H9 (cell line): ENCODE results near the gene KRTAP5-11. TPM values are rescaled to one million over a fixed set of nuclear protein-coding genes. Genes with fewer than 3 reads are reported as not detected.

Experiments
- DNase-seq: peaks from one replicate; pipeline ENCODE4 v3.0.0-alpha.2; 2017
- H2AFZ ChIP-seq: one replicate; pipeline ENCODE4 v1.6.1; 2013; ENCODE audit warnings: mild to moderate bottlenecking, low read length, control low read depth, moderate library complexity
- H2AK5ac ChIP-seq: 2 replicates; pipeline ENCODE4 v1.6.1; 2013; ENCODE audit warnings: low read length, control low read depth, mixed read lengths; ENCODE audit not compliant: insufficient read length
- H2BK120ac ChIP-seq: one replicate; pipeline ENCODE4 v1.6.1; 2013; ENCODE audit warnings: low read depth, mild to moderate bottlenecking, low read length, control low read depth, inconsistent platforms; ENCODE audit not compliant: poor library complexity, severe bottlenecking
- H2BK12ac ChIP-seq: 2 replicates; pipeline ENCODE4 v1.6.1; 2013; ENCODE audit warnings: low read length, control low read depth, mixed read lengths, low read depth; ENCODE audit not compliant: insufficient read length
- H2BK15ac ChIP-seq: 2 replicates; pipeline ENCODE4 v1.6.1; 2013; ENCODE audit warnings: low read depth, low read length, control low read depth
- H2BK20ac ChIP-seq: one replicate; pipeline ENCODE4 v1.6.1; 2013; ENCODE audit warnings: low read depth, mild to moderate bottlenecking, low read length, control low read depth, inconsistent platforms; ENCODE audit not compliant: poor library complexity, severe bottlenecking
- H2BK5ac ChIP-seq: 2 replicates; pipeline ENCODE4 v1.6.1; 2013; ENCODE audit warnings: low read length, control low read depth, mixed read lengths; ENCODE audit not compliant: insufficient read length
- H3K14ac ChIP-seq: 2 replicates; pipeline ENCODE4 v1.6.1; 2013; ENCODE audit warnings: low read length, control low read depth; ENCODE audit not compliant: insufficient read depth
- H3K18ac ChIP-seq: 2 replicates; pipeline ENCODE4 v1.6.1; 2013; ENCODE audit warnings: low read depth, mild to moderate bottlenecking, mixed read lengths, low read length, control low read depth; ENCODE audit not compliant: insufficient read length
- H3K23ac ChIP-seq: 2 replicates; pipeline ENCODE4 v1.6.1; 2013; ENCODE audit warnings: low read length, control low read depth, mixed read lengths, low read depth; ENCODE audit not compliant: insufficient read length
- H3K23me2 ChIP-seq: 2 replicates; pipeline ENCODE4 v1.6.1; 2013; ENCODE audit warnings: low read depth, mild to moderate bottlenecking, mixed read lengths, low read length, control low read depth; ENCODE audit not compliant: insufficient read length, poor library complexity, severe bottlenecking
- H3K27ac ChIP-seq: 2 replicates; pipeline ENCODE4 v1.5.1; 2013; ENCODE audit warnings: low read length, control low read depth, mixed read lengths, low read depth; ENCODE audit not compliant: insufficient read length
- H3K27me3 ChIP-seq: 2 replicates; pipeline ENCODE4 v1.6.1; 2013; ENCODE audit warnings: low read length, control low read depth, inconsistent platforms; ENCODE audit not compliant: insufficient read depth
- H3K4ac ChIP-seq: 2 replicates; pipeline ENCODE4 v1.6.1; 2013; ENCODE audit warnings: low read depth, mild to moderate bottlenecking, control low read depth, inconsistent platforms, low read length, moderate library complexity
- H3K4me1 ChIP-seq: 2 replicates; pipeline ENCODE4 v1.6.1; 2013; ENCODE audit warnings: low read length, control low read depth, inconsistent platforms; ENCODE audit not compliant: insufficient read depth
- H3K4me2 ChIP-seq: 2 replicates; pipeline ENCODE4 v1.6.1; 2013; ENCODE audit warnings: low read length, control low read depth, mixed read lengths; ENCODE audit not compliant: insufficient read length, insufficient read depth
- H3K56ac ChIP-seq: 2 replicates; pipeline ENCODE4 v1.6.1; 2013; ENCODE audit warnings: low read depth, mild to moderate bottlenecking, mixed read lengths, low read length, control low read depth; ENCODE audit not compliant: insufficient read length
- H3K79me1 ChIP-seq: 2 replicates; pipeline ENCODE4 v1.6.1; 2013; ENCODE audit warnings: low read depth, mild to moderate bottlenecking, moderate library complexity, low read length, control low read depth, inconsistent platforms; ENCODE audit not compliant: insufficient read depth, poor library complexity, severe bottlenecking
- H3K79me2 ChIP-seq: 2 replicates; pipeline ENCODE4 v1.6.1; 2013; ENCODE audit warnings: low read length, control low read depth, inconsistent platforms; ENCODE audit not compliant: insufficient read depth
- H3K9ac ChIP-seq: 2 replicates; pipeline ENCODE4 v1.6.1; 2013; ENCODE audit warnings: low read length, control low read depth, mixed read lengths; ENCODE audit not compliant: insufficient read length; ENCODE audit errors: extremely low read depth
- H3K9me3 ChIP-seq: one replicate; pipeline ENCODE4 v1.6.1; 2013; ENCODE audit warnings: low read depth, low read length, inconsistent platforms; ENCODE audit not compliant: control insufficient read depth
- H3T11ph ChIP-seq: one replicate; pipeline ENCODE4 v1.6.1; 2013; ENCODE audit warnings: mild to moderate bottlenecking, low read length, control low read depth, inconsistent platforms
- H4K20me1 ChIP-seq: one replicate; pipeline ENCODE4 v1.6.1; 2013; ENCODE audit not compliant: control insufficient read depth, insufficient read length, insufficient read depth
- H4K5ac ChIP-seq: 2 replicates; pipeline ENCODE4 v1.6.1; 2013; ENCODE audit warnings: low read depth, mild to moderate bottlenecking, mixed read lengths, low read length, control low read depth; ENCODE audit not compliant: insufficient read length
- H4K8ac ChIP-seq: replicated peaks from 2 replicates; pipeline ENCODE4 v1.6.1; 2013; ENCODE audit warnings: low read length, control low read depth, mixed read lengths, low read depth; ENCODE audit not compliant: insufficient read length
- H4K91ac ChIP-seq: 2 replicates; pipeline ENCODE4 v1.6.1; 2013; ENCODE audit warnings: low read depth, mild to moderate bottlenecking, moderate library complexity, mixed read lengths, low read length, control low read depth; ENCODE audit not compliant: insufficient read length
- H3K27ac Mint-ChIP-seq, 3 experiments: 2 replicates in 2 of 3; 3 replicates in 1 of 3; pipeline ENCODE4 v1.8.0; 2020 to 2021; ENCODE audit warnings: mixed read lengths in 3 of 3, mild to moderate bottlenecking in 1 of 3, moderate library complexity in 1 of 3
- H3K27me3 Mint-ChIP-seq: 2 replicates; pipeline ENCODE4 v1.8.0; 2021; ENCODE audit warnings: low read depth, mild to moderate bottlenecking, moderate library complexity, mixed read lengths
- H3K36me3 Mint-ChIP-seq, 3 experiments: 2 replicates in 2 of 3; 3 replicates in 1 of 3; pipeline ENCODE4 v1.8.0; 2020 to 2021; ENCODE audit warnings: low read depth in 3 of 3, mixed read lengths in 3 of 3; ENCODE audit not compliant: insufficient read depth in 1 of 3
- H3K4me1 Mint-ChIP-seq, 2 experiments: 2 replicates each; pipeline ENCODE4 v1.8.0; 2020; ENCODE audit warnings: mixed read lengths in 2 of 2
- H3K4me3 Mint-ChIP-seq, 2 experiments: 2 replicates in 1 of 2; 3 replicates in 1 of 2; pipeline ENCODE4 v1.8.0; 2020 to 2021; ENCODE audit warnings: mild to moderate bottlenecking in 2 of 2, mixed read lengths in 2 of 2, moderate library complexity in 1 of 2
- H3K9me3 Mint-ChIP-seq, 2 experiments: 2 replicates in 1 of 2; 3 replicates in 1 of 2; pipeline ENCODE4 v1.8.0; 2020; ENCODE audit warnings: mild to moderate bottlenecking in 2 of 2, mixed read lengths in 2 of 2, moderate library complexity in 1 of 2
- WGBS: extraction: QIAGEN DNeasy Blood & Tissue Kit; methylation state at CpG from one replicate; pipeline ENCODE4 v1.1.7; 2013; ENCODE audit warnings: missing lambda C conversion rate, low lambda C conversion rate, mixed read lengths; ENCODE audit not compliant: insufficient read length; ENCODE audit errors: extremely low coverage; 5-methylcytosine and 5-hydroxymethylcytosine counted together
- total RNA-seq: library from RNA; stranded (reverse); gene quantifications from 2 replicates; pipeline ENCODE4 v1.2.1, GENCODE V29; 2021
- TF ChIP-seq, protein P1 (sequence below): fragments of 200-600 bp; sonication (generic); conservative IDR thresholded peaks from 3 replicates; pipeline ENCODE4 v1.8.0; 2021; ENCODE audit warnings: antibody characterized with exemption, mild to moderate bottlenecking

The KRTAP5-11 gene
- total RNA-seq, 1 experiment from 2014 or later = not detected

DNA sequence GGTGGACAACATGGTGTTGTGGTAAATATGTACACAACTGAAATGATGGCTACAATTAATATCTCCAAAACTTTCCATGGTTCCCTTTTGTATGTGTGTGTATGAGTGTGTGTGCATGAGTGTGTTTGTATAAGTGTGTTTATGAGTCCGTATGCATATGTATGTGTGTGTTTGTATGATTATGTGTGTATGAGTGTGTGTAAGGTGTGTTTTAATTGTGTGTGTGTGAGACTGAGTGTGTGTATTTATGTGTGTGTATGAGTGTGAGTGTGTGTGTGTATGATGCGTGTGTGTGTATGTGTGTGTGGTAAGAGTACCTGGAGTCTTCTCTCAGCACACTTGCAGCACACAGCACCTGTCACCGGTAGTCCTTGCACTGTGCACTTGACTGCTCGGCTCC, 26.7 kb downstream of the KRTAP5-11 start:
- Histone ChIP-seq H4K8ac (no peak overlapping the region), H3T11ph (no peak overlapping the region), H3K4ac (no peak overlapping the region), H3K27ac (no peak overlapping the region), H4K20me1 (no peaks in the 10 kb centered on the region), H2BK20ac (no peak overlapping the region), H3K56ac (no peak overlapping the region), H3K23ac (no peak overlapping the region), H2BK15ac (no peak overlapping the region), H3K79me2 (no peaks in the 10 kb centered on the region), H2BK12ac (no peak overlapping the region), H4K5ac (no peak overlapping the region), H3K79me1 (no peaks in the 10 kb centered on the region), H3K18ac (no peak overlapping the region), H2AFZ (no peak overlapping the region), H3K9me3 (no peaks in the 10 kb centered on the region), H3K4me1 (no peaks in the 10 kb centered on the region), H3K23me2 (no peaks in the 10 kb centered on the region), H3K27me3 (no peaks in the 10 kb centered on the region), H3K9ac (no peak overlapping the region), H2BK5ac (no peak overlapping the region), H3K14ac (no peak overlapping the region), H2BK120ac (no peak overlapping the region), H3K4me2 (no peak overlapping the region), H2AK5ac (no peak overlapping the region), H4K91ac (no peak overlapping the region)
- TF ChIP-seq, protein P1, sequence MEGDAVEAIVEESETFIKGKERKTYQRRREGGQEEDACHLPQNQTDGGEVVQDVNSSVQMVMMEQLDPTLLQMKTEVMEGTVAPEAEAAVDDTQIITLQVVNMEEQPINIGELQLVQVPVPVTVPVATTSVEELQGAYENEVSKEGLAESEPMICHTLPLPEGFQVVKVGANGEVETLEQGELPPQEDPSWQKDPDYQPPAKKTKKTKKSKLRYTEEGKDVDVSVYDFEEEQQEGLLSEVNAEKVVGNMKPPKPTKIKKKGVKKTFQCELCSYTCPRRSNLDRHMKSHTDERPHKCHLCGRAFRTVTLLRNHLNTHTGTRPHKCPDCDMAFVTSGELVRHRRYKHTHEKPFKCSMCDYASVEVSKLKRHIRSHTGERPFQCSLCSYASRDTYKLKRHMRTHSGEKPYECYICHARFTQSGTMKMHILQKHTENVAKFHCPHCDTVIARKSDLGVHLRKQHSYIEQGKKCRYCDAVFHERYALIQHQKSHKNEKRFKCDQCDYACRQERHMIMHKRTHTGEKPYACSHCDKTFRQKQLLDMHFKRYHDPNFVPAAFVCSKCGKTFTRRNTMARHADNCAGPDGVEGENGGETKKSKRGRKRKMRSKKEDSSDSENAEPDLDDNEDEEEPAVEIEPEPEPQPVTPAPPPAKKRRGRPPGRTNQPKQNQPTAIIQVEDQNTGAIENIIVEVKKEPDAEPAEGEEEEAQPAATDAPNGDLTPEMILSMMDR = no peak
- Mint-ChIP-seq H3K4me1 (peaks cover 7 to 8% of the 10 kb centered on the region in 2 experiments; a peak in 3 of 4 replicates), H3K4me3 (no peak overlapping the region), H3K36me3 (peaks cover 2 to 6% (median 5%) of the 10 kb centered on the region in 3 experiments; a peak in 4 of 7 replicates), H3K9me3 (peaks cover 19 to 24% of the 10 kb centered on the region in 2 experiments), H3K27me3 (peaks cover 7% of the 10 kb centered on the region), H3K27ac (no peak overlapping the region)
- 100% methylated on average over 2 of the region's 4 CpGs for WGBS
- DNase-seq = no peak
